ENCODE data around the gene PLA2G2A.

GRCh38 chr1:19971664-19972063 is 7.8 kb downstream of the PLA2G2A start:
- TF ChIP-seq RERE (CRISPR knock-in tag; IDR thresholded peaks at IDR 0.05; ENCODE audit: borderline replicate concordance) (no peak), ZNF311 (CRISPR knock-in tag; IDR thresholded peaks at IDR 0.05) (no peak), ARID2 (IDR thresholded peaks at IDR 0.05) (no peak), CTCF (IDR thresholded peaks at IDR 0.05 in 2 of 3, conservative IDR thresholded peaks at IDR 0.05 in 1 of 3; ENCODE audit: insufficient read depth in 2 of 3, low read depth in 1 of 3, low read length in 3 of 3) (no peak), MLX (CRISPR knock-in tag; conservative IDR thresholded peaks at IDR 0.05) (no peak), CEBPB (tag; IDR thresholded peaks at IDR 0.05) (no peak), EP300 (IDR thresholded peaks at IDR 0.05; ENCODE audit: low read length) (no peak)
